ENCODE results near the gene ANKRD31. TPM values are rescaled to one million over a fixed set of nuclear protein-coding genes. Genes with fewer than 3 reads are reported as not detected.

The ANKRD31 gene
- total RNA-seq, 1 experiment from 2014 or later: 0.48 TPM

DNA sequence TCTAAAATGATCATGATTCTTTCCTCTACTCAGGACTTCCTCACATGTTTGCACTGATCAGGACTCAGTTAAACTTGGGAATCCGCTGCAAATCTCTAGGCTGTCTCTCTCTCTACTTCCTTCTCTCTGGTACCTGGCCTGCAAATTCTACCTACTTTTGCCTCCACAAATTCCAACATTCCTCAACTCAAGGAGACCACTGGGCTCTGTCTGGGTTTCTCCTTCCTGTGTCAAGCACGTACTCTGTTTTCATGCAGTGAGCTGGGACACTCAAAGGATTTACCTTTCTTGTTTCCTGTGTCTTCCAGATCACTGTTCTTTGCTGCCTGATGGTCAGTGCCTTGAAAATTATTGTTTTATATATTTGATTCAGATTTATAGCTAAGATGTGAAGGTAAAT is 45.9 kb upstream of the ANKRD31 start:
- Histone ChIP-seq H3K36me3 (ENCODE audit: low read depth) (no peaks in the 10 kb centered on the region), H3K27me3 (ENCODE audit: insufficient read depth, low read depth) (no peaks in the 10 kb centered on the region), H3K4me2 (no peak overlapping the region), H3K9me2 (ENCODE audit: insufficient read depth) (no peaks in the 10 kb centered on the region), H3K27ac (no peak overlapping the region), H3K4me1 (replicated peaks; ENCODE audit: insufficient read depth) (peaks cover 6% of the 10 kb centered on the region), H3K4me3 (no peak overlapping the region), H3K9me3 (ENCODE audit: insufficient read depth, low read depth) (no peaks in the 10 kb centered on the region), H3K79me2 (ENCODE audit: low read depth) (no peaks in the 10 kb centered on the region), H3F3A (ENCODE audit: insufficient read depth, low read depth) (0 out of 2 replicates have a peak, but pooled peaks cover 6% of the 10 kb centered on the region), H2AFZ (no peak overlapping the region), H4K20me1 (ENCODE audit: insufficient read depth) (no peaks in the 10 kb centered on the region)
- intact Hi-C loops (cut with micrococcal nuclease; ENCODE audit: unreplicated experiment): no loop called here
- no TSS peak for BruUV-seq (replicated peaks)
- ChIA-PET CTCF (interaction anchor here (0.6 kb wide), 1 partner anchor 54 kb away, joined by 3 read pairs; the partner anchor contains the start of gene HMGCR), POLR2A (ENCODE audit: unreplicated experiment) (no interaction called here)
- no peak for DNase-seq
- TF ChIP-seq EZH2 (IDR thresholded peaks at IDR 0.05; ENCODE audit: low read depth): no peak
- TF ChIP-seq, protein P1, sequence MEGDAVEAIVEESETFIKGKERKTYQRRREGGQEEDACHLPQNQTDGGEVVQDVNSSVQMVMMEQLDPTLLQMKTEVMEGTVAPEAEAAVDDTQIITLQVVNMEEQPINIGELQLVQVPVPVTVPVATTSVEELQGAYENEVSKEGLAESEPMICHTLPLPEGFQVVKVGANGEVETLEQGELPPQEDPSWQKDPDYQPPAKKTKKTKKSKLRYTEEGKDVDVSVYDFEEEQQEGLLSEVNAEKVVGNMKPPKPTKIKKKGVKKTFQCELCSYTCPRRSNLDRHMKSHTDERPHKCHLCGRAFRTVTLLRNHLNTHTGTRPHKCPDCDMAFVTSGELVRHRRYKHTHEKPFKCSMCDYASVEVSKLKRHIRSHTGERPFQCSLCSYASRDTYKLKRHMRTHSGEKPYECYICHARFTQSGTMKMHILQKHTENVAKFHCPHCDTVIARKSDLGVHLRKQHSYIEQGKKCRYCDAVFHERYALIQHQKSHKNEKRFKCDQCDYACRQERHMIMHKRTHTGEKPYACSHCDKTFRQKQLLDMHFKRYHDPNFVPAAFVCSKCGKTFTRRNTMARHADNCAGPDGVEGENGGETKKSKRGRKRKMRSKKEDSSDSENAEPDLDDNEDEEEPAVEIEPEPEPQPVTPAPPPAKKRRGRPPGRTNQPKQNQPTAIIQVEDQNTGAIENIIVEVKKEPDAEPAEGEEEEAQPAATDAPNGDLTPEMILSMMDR (conservative IDR thresholded peaks at IDR 0.05): no peak

DNA sequence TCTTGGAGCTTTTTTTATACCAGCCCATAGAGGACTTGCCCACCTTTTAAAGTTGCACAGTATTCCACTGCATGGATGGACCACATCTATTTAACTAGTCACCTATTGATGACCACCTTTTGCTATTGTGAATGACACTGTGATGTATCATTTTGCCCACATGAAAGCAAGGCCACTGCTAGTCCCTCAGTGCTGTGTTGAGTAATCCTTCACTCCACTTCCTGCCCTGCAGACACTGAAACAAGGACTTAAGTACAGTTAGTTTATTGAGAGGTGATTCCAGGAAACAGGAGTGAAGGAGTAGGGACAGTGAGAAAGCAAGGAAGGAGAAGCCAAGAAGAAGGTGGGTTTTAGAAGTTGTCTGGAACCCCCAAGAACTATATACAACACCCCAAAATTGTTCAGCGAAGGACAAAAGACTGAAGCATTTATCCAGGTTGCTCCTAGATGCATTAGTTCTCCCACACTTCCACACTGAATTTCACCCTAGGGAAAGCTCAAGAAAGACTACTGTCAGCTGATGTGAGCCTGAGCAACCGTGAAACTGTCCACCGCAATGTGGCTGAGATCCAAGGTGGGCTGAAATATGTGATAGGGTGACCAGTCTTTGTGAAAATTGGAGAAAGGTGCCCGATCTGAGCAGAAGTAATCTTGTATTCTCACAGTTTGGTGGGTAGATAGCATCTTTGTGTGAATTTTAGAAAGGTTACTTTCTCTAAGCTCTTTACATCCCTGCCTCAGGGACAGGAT is 45.2 kb upstream of the ANKRD31 start:
- Histone ChIP-seq H3K79me2 (ENCODE audit: low read depth) (no peaks in the 10 kb centered on the region), H3K9me2 (ENCODE audit: insufficient read depth) (no peaks in the 10 kb centered on the region), H3K9me3 (ENCODE audit: insufficient read depth, low read depth) (no peaks in the 10 kb centered on the region), H3F3A (ENCODE audit: insufficient read depth, low read depth) (0 out of 2 replicates have a peak, but pooled peaks cover 7% of the 10 kb centered on the region), H4K20me1 (ENCODE audit: insufficient read depth) (no peaks in the 10 kb centered on the region), H3K27me3 (ENCODE audit: insufficient read depth, low read depth) (no peaks in the 10 kb centered on the region), H3K27ac (no peak overlapping the region), H3K36me3 (ENCODE audit: low read depth) (no peaks in the 10 kb centered on the region), H2AFZ (no peak overlapping the region), H3K4me3 (no peak overlapping the region), H3K4me1 (replicated peaks; ENCODE audit: insufficient read depth) (peaks cover 13% of the 10 kb centered on the region), H3K4me2 (no peak overlapping the region)
- no TSS peak for BruUV-seq (replicated peaks)
- intact Hi-C loops (cut with micrococcal nuclease; ENCODE audit: unreplicated experiment): no loop called here
- CTCF ChIA-PET: interaction anchor here (0.6 kb wide), 1 partner anchor 55 kb away, joined by 3 read pairs; the partner anchor contains the start of gene HMGCR
- DNase-seq: no peak
- POLR2A ChIA-PET (ENCODE audit: unreplicated experiment): no interaction called here
- TF ChIP-seq EZH2 (IDR thresholded peaks at IDR 0.05; ENCODE audit: low read depth): no peak
- TF ChIP-seq, protein P1 (conservative IDR thresholded peaks at IDR 0.05): no peak

DNA sequence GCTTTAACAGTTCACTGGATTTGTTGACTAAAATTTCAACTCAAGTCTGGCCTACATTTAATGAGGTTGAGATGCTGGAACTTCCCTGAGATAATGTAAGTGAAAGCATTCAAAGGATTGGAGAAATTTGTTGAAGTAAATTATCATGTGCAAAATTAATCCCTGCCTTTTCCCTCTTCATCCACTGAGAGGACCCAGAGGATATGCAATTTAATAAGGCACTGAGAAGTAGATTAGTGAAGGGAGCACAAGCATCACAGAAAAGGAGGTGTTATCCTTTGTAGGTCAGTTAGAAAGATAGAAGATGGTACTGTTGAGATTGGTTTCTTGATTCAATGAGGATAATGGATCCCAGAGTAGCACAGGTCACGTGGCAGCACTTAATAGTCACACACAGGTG is 42.6 kb upstream of the ANKRD31 start:
- no peaks in the 10 kb centered on the region for H3K36me3 ChIP-seq (ENCODE audit: low read depth)
- intact Hi-C loops (cut with micrococcal nuclease; ENCODE audit: unreplicated experiment): no loop called here
- no peaks in the 10 kb centered on the region for H3K9me2 ChIP-seq (ENCODE audit: insufficient read depth)
- BruUV-seq (replicated peaks): no TSS peak
- H3K4me2 ChIP-seq: no peak overlapping the region
- no peaks in the 10 kb centered on the region for H3K9me3 ChIP-seq (ENCODE audit: insufficient read depth, low read depth)
- H3K4me1 ChIP-seq (replicated peaks; ENCODE audit: insufficient read depth): peaks cover 18% of the 10 kb centered on the region
- no peaks in the 10 kb centered on the region for H3K27me3 ChIP-seq (ENCODE audit: insufficient read depth, low read depth)
- DNase-seq: no peak
- H3K4me3 ChIP-seq: no peak overlapping the region
- no peak overlapping the region for H2AFZ ChIP-seq
- no peaks in the 10 kb centered on the region for H4K20me1 ChIP-seq (ENCODE audit: insufficient read depth)
- TF ChIP-seq, protein P1 (conservative IDR thresholded peaks at IDR 0.05): no peak
- H3K79me2 ChIP-seq (ENCODE audit: low read depth): no peaks in the 10 kb centered on the region
- ChIA-PET CTCF (no interaction called here), POLR2A (ENCODE audit: unreplicated experiment) (no interaction called here)
- no peak overlapping the region for H3K27ac ChIP-seq
- 0 out of 2 replicates have a peak, but pooled peaks cover 7% of the 10 kb centered on the region for H3F3A ChIP-seq (ENCODE audit: insufficient read depth, low read depth)

All from PC-9 (cell line).